Measurements from ENCODE around the gene HDDC2. TPM values are rescaled to one million over a fixed set of nuclear protein-coding genes. Genes with fewer than 3 reads are reported as not detected.

HDDC2 gene
- total RNA-seq, 1 donor: 37.8 TPM

Other genes with a start within 250 kb of the HDDC2 start
- 0.31 TPM for gene TPD52L1, start 148.2 kb downstream of the HDDC2 start, total RNA-seq

Measured in mononuclear cell (primary cell).